KBM-7 (cell line): ENCODE data around the gene TRIM10.
"Not testable (repeated sequence)": the region's sequence is repeated elsewhere in the genome, so short reads cannot be mapped to it uniquely, and the experiment has no call there.

Source experiments
- DNase-seq: peaks from one replicate; pipeline ENCODE4 v3.0.0-alpha.2; 2015
- in situ Hi-C: fragments of 300-500 bp; cut with MboI; formaldehyde crosslinking; loops from 2 replicates; pipeline ENCODE4 v1.14.3; 2020; ENCODE audit warnings: low sequenced_read_pairs, low pct_unique_long_range_greater_than_20kb, mixed read lengths

The TRIM10 gene

DNA sequence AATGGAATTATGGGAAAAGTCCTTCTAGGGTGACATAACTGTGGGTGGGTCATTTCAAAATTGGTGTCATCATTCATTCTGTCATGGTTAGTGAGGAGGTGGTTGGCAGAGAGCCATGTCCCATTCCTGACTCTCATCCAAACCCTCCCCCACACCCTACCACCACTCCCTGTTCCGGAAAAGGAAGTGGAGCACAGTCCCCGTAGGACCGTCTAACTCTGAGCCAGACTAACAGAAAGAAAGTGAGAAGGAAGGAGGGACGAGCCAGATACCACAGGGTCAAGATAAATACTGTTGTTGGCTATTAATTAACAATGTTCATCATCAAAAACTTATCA is 4.8 kb downstream of the TRIM10 start:
- DNase-seq, result peak; percentile 72
- in situ Hi-C loops, result no loop called here

DNA sequence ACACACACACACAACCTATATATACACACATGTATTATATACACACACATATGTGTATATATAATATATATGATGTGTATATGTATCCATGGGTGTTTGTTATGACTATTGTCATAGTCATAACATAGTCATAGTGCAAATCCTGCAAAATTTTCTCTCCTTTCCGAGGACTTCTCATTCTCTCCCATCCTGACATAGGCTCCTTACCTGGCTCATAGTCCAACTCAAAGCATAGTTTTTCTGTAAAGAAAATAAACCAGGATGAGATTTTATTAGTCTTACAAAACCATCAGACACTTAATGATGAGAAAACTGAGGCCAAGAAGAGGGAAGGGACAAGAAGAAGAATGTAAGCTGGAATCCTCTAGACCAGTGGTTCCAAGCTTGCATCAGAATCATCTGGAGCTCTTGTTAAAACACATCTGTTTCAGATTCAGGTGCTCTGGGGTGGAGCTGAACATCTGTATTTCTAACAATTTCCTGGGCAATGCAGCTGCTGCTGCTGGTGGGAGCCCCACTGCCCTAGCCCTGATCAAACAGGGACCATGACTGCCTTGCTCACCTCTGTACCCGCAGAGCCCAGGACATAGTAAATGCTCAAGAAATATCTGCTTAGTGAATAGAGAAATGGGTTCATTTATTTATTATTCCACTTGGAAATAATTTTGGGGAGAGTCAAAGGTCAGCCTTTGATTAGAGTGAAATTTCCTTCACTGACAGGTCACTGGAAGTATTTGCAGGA is 5.3 kb downstream of the TRIM10 start:
- in situ Hi-C loops, result no loop called here
- no peak for DNase-seq

GRCh38 chr6:30154709-30155519 is 6.1 kb downstream of the TRIM10 start:
- DNase-seq, result no peak

DNA sequence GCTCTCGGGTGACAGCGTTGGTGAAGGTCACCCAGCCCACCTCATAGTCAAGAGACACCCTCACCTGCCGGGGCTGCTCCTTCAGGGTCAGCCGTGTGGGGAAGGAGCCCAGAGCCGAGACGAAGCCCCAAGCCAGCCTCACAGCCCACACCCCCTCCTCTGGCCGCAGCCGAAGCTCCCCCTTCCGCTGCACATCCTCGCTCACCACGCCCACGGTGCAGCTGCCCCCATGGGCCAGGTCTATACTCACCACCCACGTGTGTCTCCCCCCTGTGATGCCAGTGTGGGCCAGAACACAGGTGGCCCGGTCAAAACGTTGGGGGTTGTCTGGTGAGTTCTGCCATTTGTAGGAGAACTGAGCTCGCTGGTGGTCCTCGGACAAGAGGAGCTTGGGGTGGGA is 7.0 kb downstream of the TRIM10 start:
- DNase-seq, result no peak
- in situ Hi-C loops, result no loop called here

More at GRCh38 chr6:30154709-30155519, 6.1 kb downstream of the TRIM10 start:
- in situ Hi-C loops, result no loop called here

DNA sequence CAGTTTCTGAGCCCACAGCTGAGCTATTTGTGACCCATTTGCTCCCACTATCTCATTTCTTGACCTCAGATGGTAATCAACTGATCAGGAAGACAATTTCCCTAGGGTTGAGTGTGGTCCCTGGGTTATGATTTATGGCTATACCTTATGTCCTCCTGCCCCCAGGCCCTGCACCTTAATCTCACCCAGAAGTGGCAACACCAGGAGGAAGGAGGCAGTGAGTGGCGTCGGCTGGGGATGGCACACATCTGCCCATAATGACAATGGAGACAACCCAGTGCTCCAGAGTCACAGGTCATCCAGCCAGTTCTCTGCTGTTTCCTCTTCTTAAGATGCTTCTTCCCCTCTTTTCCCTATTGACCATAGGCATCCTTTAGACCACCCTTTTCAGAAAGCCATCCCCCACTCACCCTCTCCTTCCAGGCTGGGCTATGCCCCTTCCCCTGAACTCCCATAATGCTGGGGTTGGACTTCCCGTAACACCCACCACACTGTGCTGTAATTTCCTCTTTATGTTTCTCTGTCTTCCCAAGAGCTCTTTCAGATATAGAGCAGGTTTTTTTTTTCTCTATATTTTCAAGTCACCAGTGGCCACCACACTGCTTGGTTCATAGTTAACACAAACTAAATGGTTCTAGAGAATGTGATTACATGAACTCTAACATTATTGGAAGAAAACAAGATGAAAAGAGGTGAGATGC is 8.0 kb downstream of the TRIM10 start:
- no peak for DNase-seq
- in situ Hi-C loops, result no loop called here

GRCh38 chr6:30152016-30152673 is 8.9 kb downstream of the TRIM10 start:
- in situ Hi-C loops, result no loop called here
- no peak for DNase-seq

- in situ Hi-C loops, result no loop called here
- DNase-seq, result peak; percentile 82
These were observed 9.4 kb downstream of the TRIM10 start for GRCh38 chr6:30151580-30151979.

DNA sequence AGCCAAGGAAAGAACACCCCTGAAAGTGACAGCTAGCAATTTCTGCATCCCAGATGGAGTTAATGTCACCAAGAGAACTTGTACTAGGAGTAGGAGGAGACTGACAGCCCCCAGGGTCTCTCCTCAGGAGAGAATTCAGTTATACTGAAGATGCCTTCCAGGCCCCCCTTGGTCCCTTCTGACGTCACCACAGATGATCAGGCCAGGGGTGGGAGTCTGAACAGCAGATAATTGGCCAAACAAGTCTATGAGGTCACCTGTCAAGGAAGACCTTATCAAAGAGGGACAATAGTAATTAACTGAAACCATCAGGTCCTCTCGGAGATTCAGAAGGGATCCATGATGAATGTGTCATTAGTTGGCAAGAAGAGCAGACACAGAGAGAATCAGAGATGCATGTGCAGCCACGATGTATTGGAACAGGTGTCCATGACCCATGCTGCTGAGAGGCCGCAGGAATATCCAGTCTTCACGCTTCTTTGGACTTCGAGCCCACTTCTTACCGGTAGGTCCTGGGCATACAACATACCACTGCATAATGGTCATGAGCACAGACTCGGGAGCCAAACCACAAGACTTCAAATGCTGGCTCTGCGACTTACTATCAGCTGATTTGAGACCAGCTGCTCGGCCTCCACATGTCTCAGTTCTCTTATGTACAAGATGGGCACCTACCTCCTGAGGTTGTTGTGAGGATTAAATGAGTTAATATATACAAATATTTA is 10.2 kb downstream of the TRIM10 start:
- in situ Hi-C loops, result no loop called here
- no peak for DNase-seq

- in situ Hi-C loops, result no loop called here
- DNase-seq, result no peak
These were observed 11.0 kb downstream of the TRIM10 start for GRCh38 chr6:30149858-30150550.

DNA sequence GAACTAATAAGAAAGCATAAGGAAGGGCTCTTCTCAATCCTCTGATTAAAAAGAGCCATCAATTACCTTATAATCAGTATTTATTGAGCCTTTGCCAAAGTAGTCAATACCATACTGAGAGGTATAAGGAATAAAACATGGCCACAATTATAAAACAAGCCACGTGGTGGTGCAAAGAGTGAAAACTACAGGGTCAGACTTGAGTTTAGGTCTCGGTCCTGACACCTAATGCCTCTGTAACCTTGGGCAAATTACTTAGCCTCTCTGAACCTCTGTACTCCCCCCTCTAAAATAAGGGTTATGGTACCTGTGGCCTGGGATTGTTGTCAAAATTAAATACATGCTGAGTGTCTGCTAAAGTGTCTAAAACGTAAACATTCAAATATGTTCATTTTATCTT is 11.8 kb downstream of the TRIM10 start:
- DNase-seq, result no peak
- in situ Hi-C loops, result no loop called here

DNA sequence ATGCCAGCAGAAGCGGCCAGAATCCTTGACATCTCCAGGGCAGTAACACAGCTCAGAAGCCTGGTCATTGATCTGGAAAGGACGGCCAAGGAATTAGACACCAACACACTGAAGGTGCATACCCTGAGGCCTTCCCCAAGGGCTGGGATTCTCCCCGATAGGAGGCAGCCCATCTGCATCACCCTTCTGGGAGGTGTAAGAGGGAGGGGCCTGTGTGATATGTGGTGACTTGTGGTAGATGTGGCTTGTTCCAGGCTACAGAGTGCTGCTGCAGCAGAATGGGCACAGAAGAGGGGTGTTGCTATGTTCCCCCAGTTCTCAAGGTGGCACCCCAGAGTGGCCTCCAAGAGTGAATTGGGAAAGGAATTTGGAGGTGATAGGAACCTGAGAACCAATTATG is 13.9 kb downstream of the TRIM10 start:
- DNase-seq, result no peak

DNA sequence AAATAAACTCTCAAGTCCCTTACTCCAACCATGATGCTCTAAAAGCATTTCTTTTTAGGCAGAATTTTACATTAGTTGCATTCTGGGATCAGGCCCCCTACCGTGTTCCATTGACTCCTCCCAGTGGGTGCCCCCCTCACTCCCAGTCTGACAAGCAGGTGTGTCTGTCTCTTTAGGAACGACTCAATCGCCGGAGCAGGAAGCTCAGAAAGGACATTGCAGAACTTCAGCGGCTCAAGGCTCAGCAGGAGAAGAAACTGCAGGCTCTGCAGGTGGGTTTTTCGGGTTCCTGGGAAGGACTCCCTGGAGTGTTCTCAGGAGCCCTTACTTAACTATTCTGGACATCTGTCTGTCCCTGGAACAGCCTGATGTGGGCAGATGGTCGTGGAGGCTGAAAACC is 15.2 kb downstream of the TRIM10 start:
- in situ Hi-C loops, result no loop called here
- no peak for DNase-seq

More for the DNA sequence above, 13.9 kb downstream of the TRIM10 start:
- in situ Hi-C loops, result no loop called here

- in situ Hi-C loops, result no loop called here
- no peak for DNase-seq
These were observed 16.2 kb downstream of the TRIM10 start for GRCh38 chr6:30144811-30145210.

DNA sequence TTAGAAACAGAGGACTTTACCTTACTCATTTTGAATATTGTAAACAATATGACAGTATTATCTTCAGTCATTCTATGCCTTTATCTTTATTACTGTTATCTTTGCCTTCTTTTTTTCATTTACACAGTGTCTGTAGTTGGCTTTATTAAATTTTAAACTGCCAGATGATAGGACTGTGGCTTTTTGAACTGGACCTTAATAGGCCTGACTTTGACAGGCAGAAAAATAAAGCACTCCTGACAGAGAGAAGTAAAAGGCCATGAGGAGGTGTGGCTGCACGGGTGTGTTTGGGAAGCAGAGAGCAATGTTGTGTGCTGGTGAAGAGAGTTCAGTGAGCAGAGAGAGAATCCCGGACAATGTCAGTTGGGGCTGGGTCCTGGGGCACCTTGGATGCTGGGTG is 17.2 kb downstream of the TRIM10 start:
- DNase-seq, result no peak
- in situ Hi-C loops, result no loop called here

- in situ Hi-C loops, result no loop called here
- DNase-seq, result no peak
These were observed 18.3 kb downstream of the TRIM10 start for GRCh38 chr6:30142665-30143064.

DNA sequence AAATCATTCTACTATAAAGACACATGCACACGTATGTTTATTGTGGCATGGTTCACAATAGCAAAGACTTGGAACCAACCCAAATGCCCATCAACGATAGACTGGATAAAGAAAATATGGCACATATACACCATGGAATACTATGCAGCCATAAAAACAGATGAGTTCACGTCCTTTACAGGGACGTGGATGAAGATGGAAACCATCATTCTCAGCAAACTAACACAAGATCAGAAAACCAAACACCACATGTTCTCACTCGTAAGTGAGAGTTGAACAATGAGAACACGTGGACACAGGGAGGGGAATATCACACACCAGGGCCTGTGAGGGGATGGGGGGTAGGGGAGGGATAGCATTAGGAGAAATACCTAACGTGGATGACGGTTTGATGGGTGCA is 20.8 kb downstream of the TRIM10 start:
- in situ Hi-C loops, DNase-seq: not testable (repeated sequence)

GRCh38 chr6:30136570-30137286 is 24.3 kb downstream of the TRIM10 start:
- in situ Hi-C loops, result no loop called here
- peak; percentile 34 for DNase-seq

DNA sequence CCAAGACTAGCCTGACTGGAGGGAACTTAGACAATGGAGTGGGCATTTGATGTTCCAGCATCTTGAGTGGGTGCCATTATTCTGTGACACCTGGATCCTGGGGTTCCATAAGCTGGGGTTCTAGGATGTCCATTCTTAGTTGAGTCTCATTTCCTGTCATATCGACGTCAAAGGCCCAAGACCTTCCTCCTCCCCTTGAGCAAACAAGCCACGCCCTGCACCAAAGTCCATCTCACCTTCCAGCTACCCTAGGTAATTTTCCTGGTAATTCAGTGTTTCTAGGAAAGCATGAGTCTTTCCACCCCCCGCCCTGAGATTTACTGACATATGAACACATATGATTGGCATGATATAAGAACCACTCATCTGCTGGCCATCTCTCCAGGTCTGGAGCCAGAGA is 25.3 kb downstream of the TRIM10 start, which contains the start of gene TRIM40:
TSS of gene TRIM40 (plus strand) at position 384 of the 400 bp plus-strand sequence. CDS start 897 bp downstream, outside the sequence.
- in situ Hi-C loops, result no loop called here
- DNase-seq, result no peak
